Measurements from ENCODE around the gene ZNF730.

DNA sequence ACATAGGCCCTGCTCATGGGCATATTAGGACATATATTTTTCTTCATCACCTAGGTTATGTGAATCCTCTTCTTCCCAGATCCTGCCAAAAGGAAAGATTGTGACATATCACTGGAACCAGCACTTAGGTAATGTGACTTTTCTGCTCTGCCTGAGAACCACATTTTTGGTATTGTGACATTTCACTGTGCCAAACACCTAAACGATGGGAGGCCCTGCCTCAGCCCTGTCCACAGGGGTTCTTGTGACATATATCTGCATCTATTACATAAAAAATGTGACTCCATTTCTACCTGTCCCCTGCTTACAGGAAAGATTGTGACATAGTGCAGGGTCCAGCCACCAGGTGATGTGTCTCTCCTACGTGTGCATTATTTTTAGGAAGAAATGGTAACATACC, 18.5 kb upstream of the ZNF730 start:
- TF ChIP-seq POLR2A (IDR thresholded peaks at IDR 0.05), result no peak
- TF ChIP-seq, protein P1, sequence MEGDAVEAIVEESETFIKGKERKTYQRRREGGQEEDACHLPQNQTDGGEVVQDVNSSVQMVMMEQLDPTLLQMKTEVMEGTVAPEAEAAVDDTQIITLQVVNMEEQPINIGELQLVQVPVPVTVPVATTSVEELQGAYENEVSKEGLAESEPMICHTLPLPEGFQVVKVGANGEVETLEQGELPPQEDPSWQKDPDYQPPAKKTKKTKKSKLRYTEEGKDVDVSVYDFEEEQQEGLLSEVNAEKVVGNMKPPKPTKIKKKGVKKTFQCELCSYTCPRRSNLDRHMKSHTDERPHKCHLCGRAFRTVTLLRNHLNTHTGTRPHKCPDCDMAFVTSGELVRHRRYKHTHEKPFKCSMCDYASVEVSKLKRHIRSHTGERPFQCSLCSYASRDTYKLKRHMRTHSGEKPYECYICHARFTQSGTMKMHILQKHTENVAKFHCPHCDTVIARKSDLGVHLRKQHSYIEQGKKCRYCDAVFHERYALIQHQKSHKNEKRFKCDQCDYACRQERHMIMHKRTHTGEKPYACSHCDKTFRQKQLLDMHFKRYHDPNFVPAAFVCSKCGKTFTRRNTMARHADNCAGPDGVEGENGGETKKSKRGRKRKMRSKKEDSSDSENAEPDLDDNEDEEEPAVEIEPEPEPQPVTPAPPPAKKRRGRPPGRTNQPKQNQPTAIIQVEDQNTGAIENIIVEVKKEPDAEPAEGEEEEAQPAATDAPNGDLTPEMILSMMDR (IDR thresholded peaks at IDR 0.05), result no peak
